Stimulated activated CD4-positive, alpha-beta T cell treated with anti-CD3 and anti-CD28 coated beads, Interleukin-4, amount 100 ng/mL, for 48 hours (primary cell): ENCODE data around the gene TTLL12.
A peak's percentile ranks its signal among the peaks of the same experiment; 100 is the strongest.
"Not testable (repeated sequence)": the region's sequence is repeated elsewhere in the genome, so short reads cannot be mapped to it uniquely, and the experiment has no call there.

ENCODE experiments used
- DNase-seq, 2 donors: peaks; one replicate each; pipeline ENCODE4 v3.0.0-alpha.2; 2020; ENCODE audit warnings: low read depth in 2 of 2

The TTLL12 gene

GRCh38 chr22:43153899-43154298 is 33.0 kb downstream of the TTLL12 start:
- no peak for DNase-seq

DNA sequence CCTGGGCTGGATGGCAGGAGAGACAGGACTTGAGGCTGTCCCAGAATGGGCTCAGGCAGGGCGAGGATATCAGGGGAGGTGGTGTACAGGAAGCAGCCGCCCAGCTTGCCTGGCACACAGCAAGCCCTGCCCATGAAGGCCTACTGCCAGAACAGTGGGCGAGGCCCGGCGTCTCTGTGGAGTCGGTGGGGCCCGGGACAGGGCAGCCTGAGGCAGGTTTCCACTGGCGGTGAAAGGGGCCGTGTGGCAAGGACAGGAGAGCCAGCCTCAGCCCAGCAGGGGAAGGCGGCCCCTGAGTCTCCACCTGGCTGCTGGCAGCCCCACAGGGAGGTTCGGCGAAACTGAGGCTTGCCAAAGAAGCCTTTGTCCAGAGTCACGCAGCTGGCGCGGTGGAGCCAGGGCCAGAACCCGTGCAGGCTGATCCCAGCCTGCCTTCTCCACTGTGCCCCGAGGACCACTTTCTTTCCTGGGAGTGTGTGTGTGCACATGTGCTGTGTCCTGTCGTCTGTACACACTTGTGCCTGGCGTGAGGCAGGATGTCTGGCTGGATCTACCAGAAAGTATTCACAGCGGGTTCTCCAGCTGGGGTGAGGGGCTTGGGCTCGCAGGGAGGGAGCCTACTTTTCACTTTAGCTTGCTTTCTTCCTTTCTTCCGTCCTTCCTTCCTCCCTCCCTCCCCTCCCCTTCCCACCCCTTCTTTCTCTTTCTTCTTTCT is 34.4 kb downstream of the TTLL12 start:
- DNase-seq, result peak; percentile 38 to 42

DNA sequence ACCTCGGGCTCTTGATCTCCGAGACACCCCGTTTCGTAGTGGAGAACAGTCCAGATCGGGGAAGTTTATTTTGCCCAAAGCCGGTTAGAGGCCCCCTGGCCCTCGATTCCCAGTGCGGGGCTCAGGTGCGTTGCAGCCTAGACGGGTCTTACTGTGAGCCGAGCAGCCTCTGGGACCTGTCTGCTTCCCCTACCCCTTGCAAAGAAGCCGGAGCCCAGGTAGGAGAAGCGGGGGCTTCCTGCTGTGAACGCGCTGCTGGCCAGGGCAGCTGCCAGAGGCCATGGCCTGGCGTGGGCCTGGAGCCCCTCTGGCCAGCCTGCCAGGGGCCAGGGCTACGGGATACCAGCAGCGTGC is 35.0 kb downstream of the TTLL12 start:
- DNase-seq, result no peak

DNA sequence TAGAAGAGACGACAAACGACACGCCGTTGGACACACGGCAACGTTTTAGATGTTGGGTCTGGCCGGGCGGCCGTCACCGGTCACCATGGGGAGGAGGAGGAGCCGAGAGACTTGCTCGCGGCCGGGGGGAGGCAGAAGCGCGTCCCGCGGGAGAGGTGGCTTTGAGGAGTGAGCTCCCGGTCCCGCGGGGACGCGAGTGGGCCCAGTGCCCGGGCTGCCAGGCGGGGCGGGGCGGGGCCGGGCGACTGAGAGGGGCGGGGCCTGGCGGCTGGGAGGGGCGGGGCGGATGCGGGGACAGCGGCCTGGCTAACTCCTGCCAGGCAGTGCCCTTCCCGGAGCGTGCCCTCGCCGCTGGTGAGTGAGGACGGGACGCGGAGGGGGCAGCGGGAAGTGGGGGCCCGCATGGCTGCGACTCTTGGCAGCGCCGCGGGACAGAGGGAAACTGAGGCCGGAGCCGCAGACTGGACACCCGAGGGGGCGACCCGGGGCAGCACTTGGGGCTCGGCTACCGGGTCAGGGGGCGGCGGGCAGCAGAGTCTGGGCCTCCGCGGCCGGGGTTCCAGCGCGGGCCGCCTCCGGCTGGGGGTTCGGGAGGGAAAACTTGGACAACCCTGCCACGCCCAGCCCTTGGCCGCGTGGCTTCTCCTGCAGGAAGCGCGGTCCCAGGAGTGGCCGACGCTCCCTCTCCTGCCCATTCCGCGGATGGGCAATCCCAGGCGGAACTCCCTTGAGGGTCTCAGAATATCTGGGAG is 35.5 kb downstream of the TTLL12 start, which contains the start of gene TSPO:
TSS of gene TSPO (plus strand) at position 309 of the 752 bp plus-strand sequence. CDS start 7,680 bp downstream, outside the sequence.
- DNase-seq, result peak; percentile 58 to 66

DNA sequence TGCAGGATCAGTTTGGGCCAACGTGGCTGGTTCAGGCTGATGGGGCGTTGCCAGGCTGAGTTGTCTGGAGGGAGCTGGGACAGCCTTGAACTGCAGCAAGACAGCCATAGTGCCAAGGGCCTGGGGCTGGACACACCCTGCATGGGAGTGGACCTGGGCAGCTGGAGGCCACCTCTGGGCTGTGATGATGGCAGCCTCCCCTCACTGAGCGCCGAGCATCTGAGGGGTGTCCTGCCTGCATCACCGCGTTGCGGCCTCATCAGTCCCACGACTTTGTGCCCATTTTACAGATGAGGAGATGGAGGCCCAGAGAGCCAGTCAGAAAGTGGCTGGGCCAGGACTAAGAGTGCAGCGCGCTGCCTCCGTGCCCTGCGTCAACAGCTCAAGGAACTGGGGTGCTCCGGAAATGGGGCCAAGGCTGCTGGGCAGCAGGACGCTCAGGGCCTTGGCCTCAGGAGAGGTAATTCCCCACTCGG is 36.2 kb downstream of the TTLL12 start:
- no peak for DNase-seq

- DNase-seq, result no peak
Measured at GRCh38 chr22:43148581-43148980, 38.4 kb downstream of the TTLL12 start.

DNA sequence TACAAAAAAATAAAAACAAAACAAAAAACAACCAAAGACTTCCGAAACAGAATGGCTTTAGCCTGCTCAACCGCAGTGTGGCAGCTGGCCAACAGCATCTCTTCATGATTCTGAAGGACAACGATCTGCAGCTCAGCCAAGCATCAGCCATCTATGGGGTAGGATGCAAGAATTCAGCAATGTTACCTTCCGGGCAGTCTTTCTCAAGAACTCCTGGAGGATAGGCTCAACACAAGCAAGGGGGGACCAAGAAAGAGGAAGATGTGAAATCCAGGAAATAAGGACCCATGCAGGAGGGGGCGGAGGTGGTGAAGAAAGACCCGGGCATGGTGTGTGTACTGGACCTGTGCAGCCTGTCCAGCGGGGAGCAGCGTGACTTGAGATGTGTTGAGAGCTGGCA is 39.1 kb downstream of the TTLL12 start:
- DNase-seq, result no peak

DNA sequence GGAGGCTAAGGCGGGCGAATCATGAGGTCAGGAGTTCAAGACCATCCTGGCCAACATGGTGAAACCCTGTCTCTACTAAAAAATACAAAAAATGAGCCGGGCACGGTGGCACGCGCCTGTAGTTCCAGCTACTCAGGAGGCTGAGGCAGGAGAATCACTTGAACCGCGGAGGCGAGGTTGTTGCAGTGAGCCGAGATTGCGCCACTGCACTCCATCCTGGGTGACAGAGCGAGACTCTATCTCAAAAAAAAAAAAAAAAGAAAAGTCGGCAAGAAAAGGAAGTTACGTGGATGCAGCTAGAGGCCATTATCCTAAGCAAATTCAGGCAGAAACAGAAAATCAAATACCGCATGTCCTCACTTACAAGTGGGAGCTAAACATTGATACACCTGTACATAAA is 40.6 kb downstream of the TTLL12 start:
- DNase-seq, result not testable (repeated sequence)

DNA sequence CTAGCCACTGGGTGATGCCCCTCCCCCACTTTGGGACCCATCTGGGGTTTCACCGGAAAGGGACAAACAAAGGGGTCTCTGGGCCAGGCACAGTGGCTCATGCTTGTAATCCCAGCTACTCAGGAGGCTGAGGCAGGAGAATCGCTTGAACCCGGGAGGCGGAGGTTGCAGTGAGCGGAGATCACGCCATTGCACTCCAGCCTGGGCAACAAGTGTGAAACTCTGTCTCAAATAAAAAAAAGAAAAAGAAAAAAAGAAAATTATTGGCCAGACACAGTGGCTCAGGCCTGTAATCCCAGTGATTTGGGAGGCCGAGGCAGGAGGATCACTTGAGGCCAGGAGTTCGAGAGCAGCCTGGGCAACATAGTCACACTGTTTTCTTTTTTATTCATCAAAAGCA is 41.6 kb downstream of the TTLL12 start:
- not testable (repeated sequence) for DNase-seq

DNA sequence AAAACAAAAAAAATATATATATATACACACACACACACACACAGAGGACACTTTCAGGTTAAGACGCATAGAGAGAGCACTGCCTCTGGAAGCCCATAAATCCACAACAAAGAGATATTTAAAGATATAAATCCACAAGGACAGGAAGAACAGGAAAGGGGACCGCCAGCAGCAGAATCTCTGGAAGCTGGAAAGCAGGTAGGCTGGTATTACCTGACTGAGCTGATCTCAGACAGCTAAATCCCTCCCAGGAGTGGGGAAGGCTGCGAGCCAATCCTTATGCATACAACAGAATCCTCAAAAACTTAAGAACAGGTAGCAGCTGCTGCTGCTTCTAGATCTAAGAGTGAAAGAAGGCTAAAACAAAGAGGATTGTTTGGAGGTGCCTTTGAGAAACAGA is 42.0 kb downstream of the TTLL12 start:
- DNase-seq, result no peak

DNA sequence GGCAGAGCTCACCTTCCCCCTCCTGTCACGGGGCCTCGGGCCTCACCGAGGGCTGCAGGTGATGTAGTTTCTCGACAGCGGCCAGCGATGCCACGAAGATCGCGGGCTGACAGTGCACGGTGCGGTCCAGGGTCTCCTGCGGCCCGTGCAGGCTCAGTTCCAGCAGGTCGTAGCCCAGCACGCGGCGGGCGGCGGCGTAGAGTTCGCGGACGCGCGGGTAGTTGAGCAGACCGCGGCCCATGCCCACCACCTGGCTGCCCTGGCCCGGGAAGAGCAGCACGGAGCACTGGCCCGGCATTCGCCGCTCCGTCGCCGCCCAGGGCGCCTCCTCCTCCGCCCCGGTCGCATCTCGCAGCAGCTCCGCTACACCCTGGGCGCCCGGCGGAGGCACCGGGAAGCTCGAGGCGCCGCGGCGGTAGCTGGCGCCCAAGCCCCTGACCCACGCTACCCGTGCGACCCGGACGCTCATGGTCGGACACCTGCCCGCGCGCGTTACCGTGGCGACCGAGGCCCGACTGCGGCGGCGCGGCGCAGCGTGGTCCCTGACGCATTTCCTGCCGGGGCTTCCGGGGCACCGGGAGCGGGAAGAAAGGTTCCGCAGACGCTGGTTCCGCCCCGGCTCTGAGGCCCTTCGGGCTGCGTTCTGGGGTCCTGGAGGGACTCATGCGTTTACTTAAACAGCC is 43.9 kb downstream of the TTLL12 start, which contains the start of gene MCAT:
TSS of gene MCAT (minus strand) at position 519 of the 683 bp plus-strand sequence. CDS start at position 469, 50 bp downstream.
- DNase-seq, result peak; percentile 75 to 80

DNA sequence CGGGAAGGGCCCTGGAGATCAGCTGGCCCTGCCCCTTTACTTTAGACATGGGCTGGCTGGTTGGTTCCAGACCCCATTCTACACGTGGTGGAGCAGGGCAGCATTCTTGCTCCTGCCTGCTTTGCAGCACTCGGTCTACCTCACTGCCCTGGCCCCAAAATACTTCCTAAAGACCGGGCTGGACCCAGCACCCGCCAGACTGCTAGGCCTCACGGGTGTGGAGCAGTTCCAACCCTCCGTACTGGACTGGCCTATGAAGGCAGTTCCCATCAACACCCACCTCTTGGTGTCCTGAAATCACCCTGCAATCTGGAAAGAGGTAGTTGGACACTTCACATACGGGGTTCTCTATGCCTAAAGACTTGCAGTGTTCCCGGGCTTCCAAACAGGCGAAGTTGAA is 50.1 kb downstream of the TTLL12 start:
- no peak for DNase-seq

DNA sequence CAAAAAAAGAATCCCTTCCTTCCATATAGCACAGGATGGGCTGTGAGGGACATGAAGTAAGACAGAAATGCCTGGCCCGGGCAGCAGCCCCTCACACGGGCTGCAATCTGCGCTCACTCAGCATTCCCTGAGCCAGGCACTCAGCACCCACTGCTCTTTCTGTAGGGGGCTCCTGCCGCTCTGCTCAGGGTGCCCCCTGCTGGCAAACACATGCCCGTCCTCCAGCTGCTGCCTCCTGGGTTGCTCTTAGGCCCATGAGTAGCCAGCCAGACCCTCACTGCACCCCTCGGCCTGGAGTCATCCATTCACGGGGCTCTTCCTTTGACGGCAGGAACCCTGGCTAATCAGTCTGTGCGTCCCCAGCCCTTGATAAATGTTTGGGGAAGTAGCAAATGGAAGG is 50.7 kb downstream of the TTLL12 start:
- DNase-seq, result peak in 1 of 2 donors; percentile 25

- no peak for DNase-seq
Measured at GRCh38 chr22:43135565-43135964, 51.4 kb downstream of the TTLL12 start.

GRCh38 chr22:43134553-43134952 is 52.4 kb downstream of the TTLL12 start:
- DNase-seq, result no peak

DNA sequence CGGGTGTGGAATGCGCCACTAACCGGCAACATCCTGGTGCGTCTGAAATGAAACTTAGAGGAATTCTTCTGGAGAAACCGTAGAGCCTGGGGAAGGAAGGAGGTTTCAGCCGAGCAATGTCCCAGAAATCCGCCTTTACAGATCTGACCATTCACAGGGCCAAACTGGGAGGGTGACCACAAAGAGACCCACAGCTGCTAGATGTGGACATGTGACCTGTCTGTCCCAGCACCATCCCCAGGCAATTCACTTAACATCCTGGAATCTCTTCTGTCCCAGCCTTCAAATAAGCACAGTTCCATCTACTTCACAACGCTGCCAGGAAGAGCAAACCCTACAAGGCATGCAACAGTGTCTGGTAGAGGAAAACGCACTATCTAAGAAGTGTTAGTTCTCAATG is 53.5 kb downstream of the TTLL12 start:
- no peak for DNase-seq

- no peak for DNase-seq
Measured at GRCh38 chr22:43131773-43132501, 55.0 kb downstream of the TTLL12 start.

DNA sequence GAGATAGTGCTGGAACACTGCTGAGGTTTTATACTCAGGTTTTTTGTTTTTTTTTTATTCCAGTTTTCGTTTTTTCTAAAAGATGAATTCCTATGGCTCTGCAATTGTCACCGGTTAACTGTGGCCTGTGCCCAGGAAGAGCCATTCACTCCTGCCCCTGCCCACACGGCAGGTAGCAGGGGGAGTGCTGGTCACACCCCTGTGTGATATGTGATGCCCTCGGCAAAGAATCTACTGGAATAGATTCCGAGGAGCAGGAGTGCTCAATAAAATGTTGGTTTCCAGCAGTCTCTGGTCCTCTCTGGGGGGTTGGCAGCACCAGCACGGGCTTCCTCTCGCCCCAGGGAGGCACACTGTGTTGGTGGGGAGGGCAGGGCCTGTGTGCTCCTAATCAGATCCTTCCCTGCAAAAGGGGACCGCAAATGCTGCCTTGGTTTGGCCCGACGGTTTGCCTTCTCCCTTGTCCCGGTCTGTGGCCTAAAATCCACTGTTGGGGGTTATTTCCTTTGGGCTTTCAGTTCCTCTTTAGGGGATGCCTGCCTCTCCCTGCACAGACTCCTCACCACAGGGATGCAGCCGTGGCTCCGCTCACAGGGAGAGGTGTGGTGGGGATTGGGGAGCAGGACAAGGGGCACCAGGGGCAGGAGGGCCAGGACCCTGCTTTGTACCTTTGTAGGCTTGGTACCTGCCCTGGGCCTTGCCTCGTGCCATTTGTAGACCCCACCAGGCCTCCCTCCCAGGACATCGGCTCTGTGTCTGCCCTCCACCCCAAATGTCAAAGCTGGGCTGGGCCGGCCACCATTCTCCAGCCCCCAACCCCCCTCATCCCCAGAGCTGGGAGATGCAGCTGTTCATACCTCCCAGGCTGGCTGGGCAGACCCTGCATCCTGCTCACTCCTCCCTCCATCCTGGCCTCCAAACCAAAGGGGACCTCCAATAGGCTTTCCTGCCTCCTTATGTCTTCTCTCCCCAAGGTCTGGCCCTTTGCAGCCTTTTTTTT is 57.2 kb downstream of the TTLL12 start:
- no peak for DNase-seq

DNA sequence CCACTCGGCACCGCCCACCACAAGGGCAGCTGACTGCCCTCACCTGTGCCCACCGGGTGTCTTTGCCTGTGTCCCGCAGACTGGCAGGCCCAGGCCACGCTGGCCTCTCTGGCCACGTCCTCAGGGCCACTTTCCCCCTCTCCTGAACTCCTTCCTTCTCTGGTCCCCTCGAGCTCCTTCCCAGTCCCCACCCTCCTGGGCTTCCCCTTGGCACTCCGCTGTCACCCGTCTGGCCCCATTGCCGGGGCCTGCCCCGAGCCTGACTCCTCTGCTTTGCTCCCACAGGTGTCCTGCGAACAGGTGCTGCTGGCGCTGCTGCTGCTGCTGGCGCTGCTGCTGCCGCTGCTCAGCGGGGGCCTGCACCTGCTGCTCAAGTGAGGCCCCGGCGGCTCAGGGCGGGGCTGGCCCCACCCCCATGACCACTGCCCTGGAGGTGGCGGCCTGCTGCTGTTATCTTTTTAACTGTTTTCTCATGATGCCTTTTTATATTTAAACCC is 58.0 kb downstream of the TTLL12 start:
- DNase-seq, result no peak

GRCh38 chr22:43128116-43128515 is 58.8 kb downstream of the TTLL12 start:
- no peak for DNase-seq
